Measurements from ENCODE around the gene FAM20B. TPM values are rescaled to one million over a fixed set of nuclear protein-coding genes. Genes with fewer than 3 reads are reported as not detected.

Gene FAM20B
- total RNA-seq, 2 experiments from 2014 or later = 12.1 to 12.9 TPM

DNA sequence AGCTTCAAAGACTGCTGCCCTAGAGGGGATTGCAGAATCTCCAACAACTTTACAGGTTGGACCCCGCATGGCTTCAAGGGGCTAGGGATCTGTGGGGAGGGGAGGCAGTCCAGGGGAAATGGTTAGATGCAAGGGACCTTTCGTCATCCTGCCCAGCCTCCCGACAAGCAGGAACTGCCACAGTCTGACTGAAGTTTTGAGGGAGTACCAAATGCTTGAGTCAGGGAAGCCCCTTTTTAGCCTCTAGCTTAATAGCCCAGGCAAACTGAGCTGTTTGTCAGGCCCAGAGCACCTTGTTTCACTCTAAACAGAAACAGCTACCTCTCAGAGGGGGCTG is 57.3 kb downstream of the FAM20B start:
- DNase-seq (peak in 7 of 14 experiments; percentile 4 to 68 (median 40)), ATAC-seq (ENCODE audit: poor library complexity) (no peak)
- H3K4me1 ChIP-seq (ENCODE audit: insufficient read depth, low read length) = peaks cover 32% of the 10 kb centered on the region
- peak overlapping the region; percentile 82 for H3K4me3 ChIP-seq (ENCODE audit: low read length)
- no peaks in the 10 kb centered on the region for H3K27me3 ChIP-seq (ENCODE audit: control insufficient read depth in 1 of 2, insufficient read depth in 2 of 2, low read length in 2 of 2)
- intact Hi-C loops (cut with DNase I, micrococcal nuclease) = loop anchor here (5.0 kb wide), 3 partner anchors 39 to 729 kb away; partner anchors contain the start of gene FAM20B (in 1 of the 2)
- H3K27me3 Mint-ChIP-seq = no peaks in the 10 kb centered on the region
- peaks cover 20% of the 10 kb centered on the region for H3K36me3 ChIP-seq (ENCODE audit: insufficient read depth, low read length)
- TF ChIP-seq, protein P1, sequence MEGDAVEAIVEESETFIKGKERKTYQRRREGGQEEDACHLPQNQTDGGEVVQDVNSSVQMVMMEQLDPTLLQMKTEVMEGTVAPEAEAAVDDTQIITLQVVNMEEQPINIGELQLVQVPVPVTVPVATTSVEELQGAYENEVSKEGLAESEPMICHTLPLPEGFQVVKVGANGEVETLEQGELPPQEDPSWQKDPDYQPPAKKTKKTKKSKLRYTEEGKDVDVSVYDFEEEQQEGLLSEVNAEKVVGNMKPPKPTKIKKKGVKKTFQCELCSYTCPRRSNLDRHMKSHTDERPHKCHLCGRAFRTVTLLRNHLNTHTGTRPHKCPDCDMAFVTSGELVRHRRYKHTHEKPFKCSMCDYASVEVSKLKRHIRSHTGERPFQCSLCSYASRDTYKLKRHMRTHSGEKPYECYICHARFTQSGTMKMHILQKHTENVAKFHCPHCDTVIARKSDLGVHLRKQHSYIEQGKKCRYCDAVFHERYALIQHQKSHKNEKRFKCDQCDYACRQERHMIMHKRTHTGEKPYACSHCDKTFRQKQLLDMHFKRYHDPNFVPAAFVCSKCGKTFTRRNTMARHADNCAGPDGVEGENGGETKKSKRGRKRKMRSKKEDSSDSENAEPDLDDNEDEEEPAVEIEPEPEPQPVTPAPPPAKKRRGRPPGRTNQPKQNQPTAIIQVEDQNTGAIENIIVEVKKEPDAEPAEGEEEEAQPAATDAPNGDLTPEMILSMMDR (IDR thresholded peaks at IDR 0.05) = no peak
- ChIA-PET CTCF (interaction anchor here (1.2 kb wide), 2 partner anchors 39 to 110 kb away, joined by 3 read pairs; no protein-coding TSS in a partner anchor), POLR2A (interaction anchor here (1.2 to 4.3 kb wide), 4 partner anchors 9 to 283 kb away, joined by 3 to 27 read pairs (median 14); partner anchors contain the start of genes AXDND1 and SOAT1)
- peaks cover 32% of the 10 kb centered on the region for H3K4me1 Mint-ChIP-seq (ENCODE audit: low read depth)
- no peaks in the 10 kb centered on the region for H3K9me3 ChIP-seq (ENCODE audit: control insufficient read depth in 1 of 2, insufficient read depth in 1 of 2, low read length in 2 of 2)
- no peaks in the 10 kb centered on the region for H3K9me3 Mint-ChIP-seq
- H3K4me3 Mint-ChIP-seq = peak overlapping the region; percentile 99
- H3K36me3 Mint-ChIP-seq (ENCODE audit: low read depth) = peaks cover 22% of the 10 kb centered on the region
- peak overlapping the region; percentile 92 for H3K27ac Mint-ChIP-seq
- peak overlapping the region in 1 of 2 donors; percentile 30 for H3K27ac ChIP-seq (ENCODE audit: low read depth in 1 of 2, low read length in 2 of 2)

DNA sequence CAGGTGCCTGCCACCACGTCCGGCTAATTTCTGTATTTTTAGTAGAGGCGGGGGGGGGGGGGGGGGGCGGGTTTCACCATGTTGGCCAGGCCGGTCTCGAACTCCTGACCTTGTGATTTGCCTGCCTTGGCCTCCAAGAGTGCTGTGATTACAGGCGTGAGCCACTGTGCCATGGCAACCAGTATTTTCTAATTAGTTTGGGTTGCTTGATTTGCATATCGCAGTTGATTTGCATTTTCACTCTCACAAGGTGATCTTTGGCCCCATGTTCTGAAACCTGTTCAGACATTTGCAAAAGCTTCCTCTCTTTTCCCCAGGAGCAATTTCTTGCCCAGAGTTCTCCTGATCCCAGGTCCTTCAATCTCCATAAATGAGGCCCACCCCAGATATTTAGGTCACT is 57.8 kb downstream of the FAM20B start:
- ChIA-PET POLR2A (interaction anchor here (1.7 to 4.3 kb wide), 3 partner anchors 47 to 282 kb away, joined by 6 to 27 read pairs (median 21); partner anchors contain the start of genes AXDND1 and SOAT1), CTCF (interaction anchor here (1.2 kb wide), 2 partner anchors 38 to 110 kb away, joined by 3 read pairs; no protein-coding TSS in a partner anchor)
- Histone ChIP-seq H3K36me3 (ENCODE audit: insufficient read depth, low read length) (peaks cover 22% of the 10 kb centered on the region), H3K4me3 (ENCODE audit: low read length) (no peak overlapping the region), H3K9me3 (ENCODE audit: control insufficient read depth in 1 of 2, insufficient read depth in 1 of 2, low read length in 2 of 2) (no peaks in the 10 kb centered on the region), H3K27me3 (ENCODE audit: control insufficient read depth in 1 of 2, insufficient read depth in 2 of 2, low read length in 2 of 2) (no peaks in the 10 kb centered on the region), H3K27ac (ENCODE audit: low read depth in 1 of 2, low read length in 2 of 2) (peak overlapping the region in 1 of 2 donors; percentile 11), H3K4me1 (ENCODE audit: insufficient read depth, low read length) (peaks cover 32% of the 10 kb centered on the region)
- no peak for ATAC-seq (ENCODE audit: poor library complexity)
- intact Hi-C loops (cut with DNase I, micrococcal nuclease) = loop anchor here (5.0 kb wide), 3 partner anchors 39 to 729 kb away; partner anchors contain the start of gene FAM20B (in 1 of the 2)
- TF ChIP-seq, protein P1 (IDR thresholded peaks at IDR 0.05) = no peak
- H3K9me3 Mint-ChIP-seq = no peaks in the 10 kb centered on the region
- H3K27me3 Mint-ChIP-seq = no peaks in the 10 kb centered on the region
- H3K27ac Mint-ChIP-seq = peak overlapping the region; percentile 92
- H3K36me3 Mint-ChIP-seq (ENCODE audit: low read depth) = peaks cover 24% of the 10 kb centered on the region
- peak overlapping the region; percentile 99 for H3K4me3 Mint-ChIP-seq
- H3K4me1 Mint-ChIP-seq (ENCODE audit: low read depth) = peaks cover 32% of the 10 kb centered on the region
- peak in 1 of 14 experiments; percentile 33 for DNase-seq

DNA sequence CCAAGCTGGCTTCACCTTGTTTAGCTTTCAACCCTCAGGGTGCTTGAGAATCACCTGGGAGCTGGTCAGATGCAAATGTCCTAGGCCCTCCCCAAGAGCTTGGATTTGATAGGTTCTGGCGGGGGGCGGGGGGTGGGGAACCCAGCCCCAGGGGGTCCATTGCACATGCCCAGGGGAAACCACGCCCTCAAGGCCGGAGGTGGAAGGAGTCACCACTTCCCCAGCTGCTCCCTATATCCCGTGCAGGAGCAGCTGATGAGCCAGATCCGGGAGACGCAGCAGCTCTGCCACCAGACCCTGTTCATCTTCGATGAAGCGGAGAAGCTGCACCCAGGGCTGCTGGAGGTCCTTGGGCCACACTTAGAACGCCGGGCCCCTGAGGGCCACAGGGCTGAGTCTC is 62.0 kb downstream of the FAM20B start:
- Mint-ChIP-seq H3K4me1 (ENCODE audit: low read depth) (peaks cover 10% of the 10 kb centered on the region), H3K4me3 (no peak overlapping the region), H3K27me3 (no peaks in the 10 kb centered on the region), H3K9me3 (no peaks in the 10 kb centered on the region), H3K36me3 (ENCODE audit: low read depth) (peaks cover 41% of the 10 kb centered on the region), H3K27ac (no peak overlapping the region)
- Histone ChIP-seq H3K27me3 (ENCODE audit: control insufficient read depth in 1 of 2, insufficient read depth in 2 of 2, low read length in 2 of 2) (no peaks in the 10 kb centered on the region), H3K27ac (ENCODE audit: low read depth in 1 of 2, low read length in 2 of 2) (no peak overlapping the region), H3K36me3 (ENCODE audit: insufficient read depth, low read length) (peaks cover 33% of the 10 kb centered on the region), H3K4me1 (ENCODE audit: insufficient read depth, low read length) (peaks cover 17% of the 10 kb centered on the region), H3K9me3 (ENCODE audit: control insufficient read depth in 1 of 2, insufficient read depth in 1 of 2, low read length in 2 of 2) (no peaks in the 10 kb centered on the region), H3K4me3 (ENCODE audit: low read length) (no peak overlapping the region)
- ATAC-seq (ENCODE audit: poor library complexity) = no peak
- DNase-seq = no peak
- POLR2A ChIA-PET = interaction anchor here (0.9 kb wide), 1 partner anchor 205 kb away, joined by 5 read pairs; no protein-coding TSS in a partner anchor
- intact Hi-C loops (cut with DNase I, micrococcal nuclease) = no loop called here
- CTCF ChIA-PET = no interaction called here
- TF ChIP-seq, protein P1 (IDR thresholded peaks at IDR 0.05) = no peak

Measured in CD4-positive, alpha-beta T cell (primary cell).